Measurements from ENCODE around the gene PAPOLB. TPM values are rescaled to one million over a fixed set of nuclear protein-coding genes. Genes with fewer than 3 reads are reported as not detected.

The PAPOLB gene
- total RNA-seq, 1 donor from 2014 or later, result 0.22 TPM

Other genes starting within 250 kb of the PAPOLB start
- gene FOXK1, start 179.7 kb downstream of the PAPOLB start, total RNA-seq, result 30.2 TPM
- 37.6 TPM for gene AP5Z1, start 86.4 kb downstream of the PAPOLB start, total RNA-seq
- 6.1 TPM for gene RADIL, start 21.7 kb upstream of the PAPOLB start, total RNA-seq
- not detected for gene MMD2, start 97.2 kb upstream of the PAPOLB start, total RNA-seq
- 9.8 TPM for gene RBAK, start 183.8 kb upstream of the PAPOLB start, total RNA-seq

Measured in mesenteric fat pad (tissue), 1 donor.